Measurements from ENCODE around the gene ELF5.

Gene ELF5

DNA sequence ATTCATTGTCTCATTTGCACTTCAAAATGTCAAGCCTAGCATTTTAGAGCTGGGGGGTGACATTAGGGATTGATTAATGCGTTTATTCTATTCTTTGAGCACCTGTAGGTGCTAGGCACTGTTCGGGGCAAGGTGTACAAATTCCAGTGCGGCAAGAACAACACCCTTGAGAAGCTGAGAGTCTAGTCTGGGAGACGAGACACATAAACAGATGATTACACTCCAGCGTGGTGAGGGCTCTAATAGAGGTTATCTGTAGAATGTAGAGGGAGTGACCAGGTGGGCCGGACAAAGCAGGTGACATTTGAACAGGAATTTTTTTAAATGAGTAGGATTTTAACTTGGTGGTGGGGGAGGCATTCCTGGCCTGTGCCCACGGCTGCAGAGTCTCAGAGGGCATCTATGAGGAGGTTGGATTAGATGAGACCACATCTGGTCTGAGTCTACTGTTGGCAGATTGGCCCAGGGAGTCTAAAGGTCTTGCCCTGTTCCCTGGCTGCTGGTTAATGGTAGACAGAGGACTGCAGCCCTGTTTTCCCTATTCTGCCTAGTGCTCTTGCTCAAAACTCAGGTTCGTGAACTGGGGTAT is 73.9 kb downstream of the ELF5 start:
- TF ChIP-seq, protein P1, sequence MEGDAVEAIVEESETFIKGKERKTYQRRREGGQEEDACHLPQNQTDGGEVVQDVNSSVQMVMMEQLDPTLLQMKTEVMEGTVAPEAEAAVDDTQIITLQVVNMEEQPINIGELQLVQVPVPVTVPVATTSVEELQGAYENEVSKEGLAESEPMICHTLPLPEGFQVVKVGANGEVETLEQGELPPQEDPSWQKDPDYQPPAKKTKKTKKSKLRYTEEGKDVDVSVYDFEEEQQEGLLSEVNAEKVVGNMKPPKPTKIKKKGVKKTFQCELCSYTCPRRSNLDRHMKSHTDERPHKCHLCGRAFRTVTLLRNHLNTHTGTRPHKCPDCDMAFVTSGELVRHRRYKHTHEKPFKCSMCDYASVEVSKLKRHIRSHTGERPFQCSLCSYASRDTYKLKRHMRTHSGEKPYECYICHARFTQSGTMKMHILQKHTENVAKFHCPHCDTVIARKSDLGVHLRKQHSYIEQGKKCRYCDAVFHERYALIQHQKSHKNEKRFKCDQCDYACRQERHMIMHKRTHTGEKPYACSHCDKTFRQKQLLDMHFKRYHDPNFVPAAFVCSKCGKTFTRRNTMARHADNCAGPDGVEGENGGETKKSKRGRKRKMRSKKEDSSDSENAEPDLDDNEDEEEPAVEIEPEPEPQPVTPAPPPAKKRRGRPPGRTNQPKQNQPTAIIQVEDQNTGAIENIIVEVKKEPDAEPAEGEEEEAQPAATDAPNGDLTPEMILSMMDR (IDR thresholded peaks at IDR 0.05; ENCODE audit: low read depth, low read length, missing control alignments), result no peak
- DNase-seq (ENCODE audit: low read depth), result no peak
- in situ Hi-C loops (cut with HindIII; ENCODE audit: low sequenced_read_pairs), result no loop called here

DNA sequence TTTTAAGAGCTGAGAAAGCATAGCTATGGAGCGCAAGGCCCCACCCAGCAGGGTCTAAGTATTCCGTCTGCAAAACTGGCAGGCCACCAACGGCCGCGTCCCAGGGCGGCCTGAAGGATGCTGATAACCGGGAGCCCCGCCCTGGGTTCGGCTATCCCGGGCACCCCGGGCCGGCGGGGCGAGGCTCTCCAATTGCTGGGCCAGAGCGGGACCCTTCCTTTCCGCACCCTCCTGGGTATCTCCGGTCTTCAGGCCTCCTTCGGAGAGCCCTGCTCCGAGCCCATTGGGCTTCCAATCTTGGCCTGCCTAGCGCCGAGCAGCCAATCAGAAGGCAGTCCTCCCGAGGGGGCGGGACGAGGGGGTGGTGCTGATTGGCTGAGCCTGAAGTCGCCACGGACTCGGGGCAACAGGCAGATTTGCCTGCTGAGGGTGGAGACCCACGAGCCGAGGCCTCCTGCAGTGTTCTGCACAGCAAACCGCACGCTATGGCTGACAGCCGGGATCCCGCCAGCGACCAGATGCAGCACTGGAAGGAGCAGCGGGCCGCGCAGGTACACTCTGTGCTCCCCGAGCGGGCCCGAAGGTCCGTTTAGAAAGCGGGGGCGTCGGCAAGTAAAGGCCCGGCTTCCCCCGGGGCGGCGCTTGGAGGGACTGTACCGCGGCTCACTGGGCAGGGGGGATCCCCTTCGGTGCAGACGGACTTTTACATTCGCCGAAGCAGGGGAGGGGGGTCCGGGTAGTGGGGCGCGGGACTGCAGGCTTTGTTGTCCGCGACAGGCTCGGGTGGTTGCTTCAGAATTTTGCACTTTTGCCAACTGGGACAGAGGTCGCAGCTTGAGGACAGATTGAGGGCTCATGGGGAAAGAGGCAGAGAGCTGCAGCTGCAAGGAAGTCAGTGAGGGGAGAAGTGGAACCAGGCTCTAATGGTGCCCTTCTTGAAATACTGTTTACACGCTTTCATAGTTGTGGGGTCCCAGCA is 74.8 kb downstream of the ELF5 start, which contains the start of gene CAT:
Gene CAT (plus strand): TSS at position 406 of the 979 bp plus-strand sequence. CDS start 80 bp downstream, at position 486.
- peak; percentile 94 for DNase-seq (ENCODE audit: low read depth)
- in situ Hi-C loops (cut with HindIII; ENCODE audit: low sequenced_read_pairs), result no loop called here
- TF ChIP-seq, protein P1 (IDR thresholded peaks at IDR 0.05; ENCODE audit: low read depth, low read length, missing control alignments), result no peak
- H3K4me3 ChIP-seq (ENCODE audit: low read depth, low read length), result peak within 1 kb of the TSS; percentile 75

More for the DNA sequence above, 73.9 kb downstream of the ELF5 start:
- H3K4me3 ChIP-seq (ENCODE audit: low read depth, low read length), result peak overlapping the region; percentile 75

DNA sequence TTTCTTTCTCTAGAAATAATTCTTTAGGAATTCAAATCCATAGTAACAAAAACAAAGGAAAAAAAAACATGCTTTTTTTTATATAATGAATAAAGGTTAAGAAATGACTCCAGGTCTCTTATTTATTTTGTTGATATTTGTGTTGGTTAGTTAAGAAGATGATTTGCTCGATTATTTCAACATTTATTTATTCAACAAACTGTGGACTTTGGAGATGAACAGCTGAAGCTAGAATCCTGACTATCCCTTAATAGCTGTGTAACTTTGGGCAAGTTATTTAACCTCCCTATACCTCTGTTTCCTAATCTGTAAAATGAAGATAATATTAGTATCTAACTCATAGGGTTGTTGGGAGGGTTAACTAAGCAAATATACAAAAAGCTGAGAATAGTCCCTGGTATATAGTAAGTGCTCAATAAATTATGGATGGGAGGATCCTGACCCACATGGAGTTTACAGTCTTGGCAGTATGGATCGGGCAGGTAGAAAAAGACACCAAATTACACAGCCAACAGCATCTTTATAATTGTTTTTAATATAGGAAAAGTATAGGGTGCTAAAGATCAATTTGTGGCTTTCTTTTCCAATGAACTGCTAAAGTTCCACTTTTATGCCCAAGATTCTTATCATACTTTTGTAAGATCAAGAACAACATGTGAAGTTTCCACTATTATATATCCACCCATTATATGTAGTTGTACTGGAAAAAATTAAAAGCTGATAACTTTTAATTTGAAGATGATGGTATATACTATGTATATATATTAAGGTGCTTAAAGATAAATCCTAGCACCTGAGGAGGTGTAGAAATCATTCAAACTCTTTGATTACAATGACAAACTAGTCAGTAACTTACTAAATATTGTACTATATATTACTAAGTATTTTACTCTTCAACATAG is 76.1 kb downstream of the ELF5 start:
- TF ChIP-seq, protein P1 (IDR thresholded peaks at IDR 0.05; ENCODE audit: low read depth, low read length, missing control alignments), result no peak
- DNase-seq (ENCODE audit: low read depth), result no peak
- peak overlapping the region; percentile 75 for H3K4me3 ChIP-seq (ENCODE audit: low read depth, low read length)
- in situ Hi-C loops (cut with HindIII; ENCODE audit: low sequenced_read_pairs), result no loop called here

DNA sequence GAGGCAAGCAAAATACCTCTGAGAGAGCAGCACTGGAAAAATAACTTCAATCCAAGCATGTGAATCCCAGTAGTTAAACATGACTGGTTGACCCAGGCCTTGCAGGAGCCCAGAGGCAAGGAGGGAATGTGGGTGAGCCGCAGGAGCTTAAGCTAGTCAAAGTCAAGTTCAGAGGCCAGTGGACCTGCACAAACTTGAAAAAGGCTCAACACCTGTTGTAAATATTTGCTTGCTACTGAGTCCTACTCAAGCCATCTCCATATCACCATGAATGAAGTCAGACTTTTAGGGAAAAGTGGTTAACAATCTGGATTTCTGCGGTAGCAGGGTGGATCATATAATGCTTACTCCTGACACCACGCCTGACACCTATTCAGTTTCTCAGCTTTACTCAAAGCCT is 79.7 kb downstream of the ELF5 start:
- in situ Hi-C loops (cut with HindIII; ENCODE audit: low sequenced_read_pairs), result no loop called here
- no peak for DNase-seq (ENCODE audit: low read depth)
- TF ChIP-seq, protein P1 (IDR thresholded peaks at IDR 0.05; ENCODE audit: low read depth, low read length, missing control alignments), result no peak
- H3K4me3 ChIP-seq (ENCODE audit: low read depth, low read length), result no peak overlapping the region

DNA sequence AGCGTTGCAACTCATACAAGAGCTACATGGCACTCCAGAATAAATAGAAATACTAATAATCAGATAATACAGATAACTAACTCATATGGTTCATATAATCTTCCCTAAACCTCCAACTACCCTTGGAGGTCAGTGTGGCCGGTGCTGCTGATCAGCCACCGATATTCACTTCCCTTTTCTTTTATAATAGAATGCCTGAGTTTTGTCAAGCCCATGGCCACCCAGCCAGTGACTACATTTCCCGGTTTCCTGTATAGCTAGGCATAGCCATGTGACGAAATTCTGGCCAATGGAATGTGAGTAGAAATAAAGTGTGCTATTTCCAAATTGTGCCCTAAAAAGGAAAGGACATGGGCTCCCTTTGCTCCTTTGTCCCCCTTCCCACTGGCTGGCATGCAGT is 80.8 kb downstream of the ELF5 start:
- no peak for DNase-seq (ENCODE audit: low read depth)
- H3K4me3 ChIP-seq (ENCODE audit: low read depth, low read length), result no peak overlapping the region
- TF ChIP-seq, protein P1 (IDR thresholded peaks at IDR 0.05; ENCODE audit: low read depth, low read length, missing control alignments), result no peak

DNA sequence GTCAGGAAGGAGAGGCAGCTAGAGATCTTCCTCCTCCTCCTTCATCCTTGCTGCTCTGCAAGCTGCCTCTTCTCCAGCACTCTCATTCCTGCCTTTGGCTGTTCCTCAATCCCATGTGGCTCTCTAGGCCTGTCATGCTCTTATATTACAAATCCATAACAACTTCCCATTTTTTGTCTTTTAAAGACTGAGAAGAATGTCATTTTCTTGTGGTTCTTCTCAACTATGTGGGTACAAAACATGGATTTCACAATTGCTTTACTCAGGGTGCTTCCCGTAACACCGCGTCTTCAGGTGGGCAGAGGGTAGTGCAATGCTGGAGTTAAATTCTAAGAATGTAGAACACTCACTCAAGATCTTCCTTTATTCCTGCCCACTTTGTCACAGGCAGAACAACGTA is 81.6 kb downstream of the ELF5 start:
- DNase-seq (ENCODE audit: low read depth), result no peak
- no peak overlapping the region for H3K4me3 ChIP-seq (ENCODE audit: low read depth, low read length)
- in situ Hi-C loops (cut with HindIII; ENCODE audit: low sequenced_read_pairs), result no loop called here
- TF ChIP-seq, protein P1 (IDR thresholded peaks at IDR 0.05; ENCODE audit: low read depth, low read length, missing control alignments), result no peak

More for the DNA sequence above, 80.8 kb downstream of the ELF5 start:
- in situ Hi-C loops (cut with HindIII; ENCODE audit: low sequenced_read_pairs), result no loop called here
